K562 (cell line): ENCODE data around the gene MPDZ. TPM values are rescaled to one million over a fixed set of nuclear protein-coding genes. Genes with fewer than 3 reads are reported as not detected.

Experiments
- ATAC-seq: fragments of 200-7000 bp; cut with Tn5 transposase; 3 replicates; pipeline ENCODE4 v1.9.1; 2020; ENCODE audit warnings: moderate library complexity
- BruUV-seq: library from RNA; stranded (reverse); fragments of 400-500 nt; replicated peaks from 2 replicates; lab custom pipeline; 2021; lab: Mats Ljungman, UMichigan
- CTCF ChIA-PET: fragments of 300-600 bp; formaldehyde crosslinking; extraction: SDS; loops from one replicate; lab custom pipeline; 2021; ENCODE audit warnings: low intra/inter-chr PET ratio; lab: Yijun Ruan, JAX
- POLR2A ChIA-PET: fragments of 300-600, 350-650 bp; sonication (Branson Sonifier 250); formaldehyde crosslinking; extraction: SDS; loops from one replicate; lab custom pipeline; 2021; ENCODE audit warnings: antibody characterized with exemption, inconsistent platforms; lab: Yijun Ruan, JAX
- DNase-seq, 4 experiments: peaks; one replicate each; pipeline versions ENCODE4 v3.0.0 to v3.0.0-alpha.2; 2011 to 2018; ENCODE audit warnings: low spot score in 3 of 4, mixed read lengths in 3 of 4; ENCODE audit errors: extremely low read depth in 1 of 4
- FAIRE-seq: peaks from 2 replicates; lab custom pipeline; 2011; peaks lifted over from hg19 to GRCh38; lab: Jason Lieb, UNC
- H2AFZ ChIP-seq: 2 replicates; pipeline ENCODE4 v1.6.0; 2011; ENCODE audit warnings: low read depth, low read length, control low read depth, inconsistent platforms
- H3K27ac ChIP-seq: fragments of 200-600 bp; 3 replicates; pipeline ENCODE4 v1.8.0; 2011; ENCODE audit warnings: low read depth, mild to moderate bottlenecking, control low read depth, inconsistent platforms, low read length, moderate library complexity, mixed read lengths; ENCODE audit errors: extremely low read depth
- H3K27me3 ChIP-seq, 2 experiments: fragments of 300-600 bp in 1 of 2; 2 replicates in 1 of 2; 3 replicates in 1 of 2; pipeline versions ENCODE4 v1.6.0 to v1.8.0; 2011; ENCODE audit warnings: inconsistent platforms in 2 of 2, low read length in 2 of 2, mild to moderate bottlenecking in 1 of 2, mixed read lengths in 1 of 2, moderate library complexity in 1 of 2; ENCODE audit not compliant: control insufficient read depth in 2 of 2, insufficient read depth in 2 of 2
- H3K36me3 ChIP-seq: fragments of 300-600 bp; 3 replicates; pipeline ENCODE4 v1.8.0; 2011; ENCODE audit warnings: mild to moderate bottlenecking, low read length, inconsistent platforms; ENCODE audit not compliant: control insufficient read depth, insufficient read depth
- H3K4me1 ChIP-seq, 2 experiments: fragments of 200-600 bp in 1 of 2; replicated peaks in 1 of 2; 2 replicates in 1 of 2; 3 replicates in 1 of 2; pipeline versions ENCODE4 v1.5.1 to v1.8.0; 2011; ENCODE audit warnings: inconsistent platforms in 2 of 2, low read length in 2 of 2, mild to moderate bottlenecking in 1 of 2, mixed read lengths in 1 of 2, moderate library complexity in 1 of 2; ENCODE audit not compliant: control insufficient read depth in 2 of 2, insufficient read depth in 2 of 2
- H3K4me2 ChIP-seq: 2 replicates; pipeline ENCODE4 v1.6.1; 2011; ENCODE audit warnings: low read length, control low read depth, inconsistent platforms, mixed read lengths; ENCODE audit not compliant: insufficient read depth
- H3K4me3 ChIP-seq: fragments of 200-600 bp; sonication (generic), shearing (Covaris generic); 2 replicates; pipeline ENCODE4 v1.5.1; 2016; ENCODE audit warnings: control low read depth, inconsistent platforms
- H3K79me2 ChIP-seq: fragments of 200-600 bp; 3 replicates; pipeline ENCODE4 v1.8.0; 2011; ENCODE audit warnings: low read length, inconsistent platforms; ENCODE audit not compliant: control insufficient read depth, insufficient read depth
- H3K9ac ChIP-seq, 2 experiments: 2 replicates each; pipeline versions ENCODE4 v1.6.0 to v1.6.1; 2011; ENCODE audit warnings: low read depth in 2 of 2, low read length in 2 of 2, control low read depth in 1 of 2, inconsistent platforms in 1 of 2, mild to moderate bottlenecking in 1 of 2, mixed read lengths in 1 of 2; ENCODE audit not compliant: insufficient read depth in 1 of 2
- H3K9me1 ChIP-seq: one replicate; pipeline ENCODE4 v1.6.0; 2011; ENCODE audit warnings: inconsistent platforms, mild to moderate bottlenecking, low read length, moderate library complexity; ENCODE audit not compliant: control insufficient read depth, insufficient read depth
- H3K9me3 ChIP-seq: replicated peaks from 2 replicates; pipeline ENCODE4 v1.5.1; 2011; ENCODE audit warnings: low read depth, low read length, inconsistent platforms; ENCODE audit not compliant: control insufficient read depth, insufficient read depth
- H4K20me1 ChIP-seq: replicated peaks from 2 replicates; pipeline ENCODE4 v1.6.1; 2011; ENCODE audit warnings: low read length, inconsistent platforms, mixed read lengths; ENCODE audit not compliant: control insufficient read depth, insufficient read depth
- BCL6 ChIP-seq: fragments of 250-450 bp; sonication (Bioruptor Pico); IDR thresholded peaks from 2 replicates; pipeline ENCODE4 v1.4.0; 2020
- GTF2F1 ChIP-seq: IDR thresholded peaks from 2 replicates; pipeline ENCODE4 v1.6.1; 2011; ENCODE audit warnings: low read depth, low read length, improper control_type of control experiment
- HOXB6 ChIP-seq: fragments of 250-450 bp; sonication (Bioruptor Pico); IDR thresholded peaks from 2 replicates; pipeline ENCODE4 v1.5.1; 2022; ENCODE audit warnings: mild to moderate bottlenecking, borderline replicate concordance
- POLR3G ChIP-seq: IDR thresholded peaks from 2 replicates; pipeline ENCODE4 v1.6.1; 2011; ENCODE audit not compliant: insufficient read length, insufficient replicate concordance; ENCODE audit errors: extremely low read depth
- PYGO2 ChIP-seq: fragments of 450-650 bp; IDR thresholded peaks from 2 replicates; pipeline ENCODE4 v1.6.1; 2016; ENCODE audit warnings: mild to moderate bottlenecking, missing genetic modification characterization, moderate library complexity, missing compliant biosample characterization
- SMARCB1 ChIP-seq: IDR thresholded peaks from 2 replicates; pipeline ENCODE4 v1.6.1; 2011; ENCODE audit warnings: improper control_type of control experiment, low read depth; ENCODE audit not compliant: insufficient read length
- ZNF316 ChIP-seq: fragments of 450-650 bp; IDR thresholded peaks from 2 replicates; pipeline ENCODE4 v1.6.1; 2016
- ZNF431 ChIP-seq: sonication (generic); formaldehyde crosslinking; IDR thresholded peaks from 2 replicates; pipeline ENCODE4 v1.8.0; 2022; ENCODE audit warnings: mild to moderate bottlenecking, missing genetic modification reagents
- WGBS: fragments of 100-300 bp; shearing (Covaris generic); methylation state at CpG from one replicate; pipeline ENCODE4 v1.1.6; 2016; ENCODE audit warnings: low coverage, mixed read lengths; ENCODE audit not compliant: insufficient coverage; ENCODE audit errors: missing lambda C conversion rate; 5-methylcytosine and 5-hydroxymethylcytosine counted together
- in situ Hi-C: fragments of 300-500 bp; cut with MboI; formaldehyde crosslinking; loops from 4 replicates; pipeline ENCODE4 v1.15.0; 2018; ENCODE audit warnings: inconsistent platforms, mixed read lengths
- intact Hi-C: fragments of 100-400 bp; cut with micrococcal nuclease; formaldehyde crosslinking; loops from 2 replicates; pipeline ENCODE4 v1.14.2; 2022
- polyA plus RNA-seq, 8 experiments: library from polyadenylated mRNA; depleted of rRNA in 4 of 8; stranded (reverse) in 5 of 8; unstranded in 3 of 8; fragments of >200 nt; fragmentation: Nextera tagmentation in 2 of 8; fragmentation: Illumina TruSeq in 1 of 8; extraction: Ambion mirVana in 2 of 8; extraction: Trizol in 1 of 8; gene quantifications; 2 replicates each; pipeline versions ENCODE4 v1.2.1 to v1.2.3, GENCODE V29; 2011 to 2014; ENCODE audit warnings: inconsistent platforms in 1 of 8, missing spikeins in 1 of 8
- total RNA-seq, 7 experiments: library from RNA; depleted of rRNA in 6 of 7; stranded (reverse); fragments of >200 nt in 6 of 7; fragmentation: Illumina TruSeq in 2 of 7; extraction: Trizol in 2 of 7; gene quantifications; 2 replicates each; pipeline versions ENCODE4 v1.2.1 to v1.2.3, GENCODE V29; 2011 to 2021; ENCODE audit warnings: low replicate concordance in 1 of 7
- TF ChIP-seq, protein P1 (sequence below), 2 experiments: fragments of 450-650 bp; IDR thresholded peaks; 2 replicates each; pipeline ENCODE4 v1.6.1; 2016

Gene MPDZ
- total and polyA plus RNA-seq, 9 of the 15 experiments (the other 6 are each of a cell fraction or from before 2014, with no cell fraction given): 3.9 to 13.2 (median 5.7) TPM

DNA sequence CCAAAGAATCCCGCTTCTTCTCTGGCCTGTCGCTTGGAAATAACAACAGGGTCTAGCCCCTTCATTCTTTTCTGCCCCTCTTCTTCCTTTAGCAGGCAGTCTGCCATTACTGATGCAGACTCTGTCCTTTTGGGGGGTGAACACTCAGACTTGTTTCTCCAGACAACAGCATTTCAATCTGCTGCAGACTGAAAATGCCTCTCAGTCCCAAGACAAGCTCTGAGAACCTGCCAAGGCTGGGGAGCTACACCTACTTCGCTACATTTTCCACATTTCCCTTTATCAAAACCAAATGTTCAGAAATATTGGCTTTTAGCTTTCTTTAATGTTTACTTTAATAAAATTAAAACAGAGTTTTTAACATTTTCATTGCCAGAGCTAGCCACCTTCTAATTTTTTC is 152.4 kb downstream of the MPDZ start:
- Histone ChIP-seq H3K9me3 (no peaks in the 10 kb centered on the region), H3K27ac (no peak overlapping the region), H3K27me3 (no peaks in the 10 kb centered on the region)
- no peak for DNase-seq
- intact Hi-C loops: no loop called here
- TF ChIP-seq BCL6 (CRISPR knock-in tag) (no peak), POLR3G (no peak), PYGO2 (tag) (no peak), ZNF431 (no peak), HOXB6 (CRISPR knock-in tag) (no peak), ZNF316 (no peak), GTF2F1 (no peak), SMARCB1 (no peak)
- TF ChIP-seq, protein P1, sequence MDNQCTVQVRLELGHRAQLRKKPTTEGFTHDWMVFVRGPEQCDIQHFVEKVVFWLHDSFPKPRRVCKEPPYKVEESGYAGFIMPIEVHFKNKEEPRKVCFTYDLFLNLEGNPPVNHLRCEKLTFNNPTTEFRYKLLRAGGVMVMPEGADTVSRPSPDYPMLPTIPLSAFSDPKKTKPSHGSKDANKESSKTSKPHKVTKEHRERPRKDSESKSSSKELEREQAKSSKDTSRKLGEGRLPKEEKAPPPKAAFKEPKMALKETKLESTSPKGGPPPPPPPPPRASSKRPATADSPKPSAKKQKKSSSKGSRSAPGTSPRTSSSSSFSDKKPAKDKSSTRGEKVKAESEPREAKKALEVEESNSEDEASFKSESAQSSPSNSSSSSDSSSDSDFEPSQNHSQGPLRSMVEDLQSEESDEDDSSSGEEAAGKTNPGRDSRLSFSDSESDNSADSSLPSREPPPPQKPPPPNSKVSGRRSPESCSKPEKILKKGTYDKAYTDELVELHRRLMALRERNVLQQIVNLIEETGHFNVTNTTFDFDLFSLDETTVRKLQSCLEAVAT (IDR thresholded peaks at IDR 0.05): no peak
- TF ChIP-seq, all 486 proteins: peak for 0
- Histone ChIP-seq H4K20me1 (no peaks in the 10 kb centered on the region), H3K79me2 (no peaks in the 10 kb centered on the region), H3K4me2 (no peak overlapping the region), H3K9ac (no peak overlapping the region), H3K36me3 (no peaks in the 10 kb centered on the region), H2AFZ (no peak overlapping the region), H3K9me1 (no peaks in the 10 kb centered on the region), H3K4me1 (no peaks in the 10 kb centered on the region), H3K4me3 (no peak overlapping the region)
- ATAC-seq (no peak), FAIRE-seq (no peak)
- in situ Hi-C loops: no loop called here
- WGBS: 60% methylated on average over 3 of the region's 3 CpGs
- CTCF ChIA-PET: no interaction called here
- POLR2A ChIA-PET: interaction anchor here (1.3 kb wide), 1 partner anchor 13 kb away, joined by 3 read pairs; no protein-coding TSS in a partner anchor
- BruUV-seq: no TSS peak
